Activated effector memory CD4-positive, alpha-beta T cell treated with Interleukin-2 at 50 U/mL for 16 hours (primary cell): ENCODE data around the gene LTB4R2.

Source experiments
- DNase-seq: peaks from one replicate; pipeline ENCODE4 v3.0.0-alpha.2; 2020

LTB4R2 gene

DNA sequence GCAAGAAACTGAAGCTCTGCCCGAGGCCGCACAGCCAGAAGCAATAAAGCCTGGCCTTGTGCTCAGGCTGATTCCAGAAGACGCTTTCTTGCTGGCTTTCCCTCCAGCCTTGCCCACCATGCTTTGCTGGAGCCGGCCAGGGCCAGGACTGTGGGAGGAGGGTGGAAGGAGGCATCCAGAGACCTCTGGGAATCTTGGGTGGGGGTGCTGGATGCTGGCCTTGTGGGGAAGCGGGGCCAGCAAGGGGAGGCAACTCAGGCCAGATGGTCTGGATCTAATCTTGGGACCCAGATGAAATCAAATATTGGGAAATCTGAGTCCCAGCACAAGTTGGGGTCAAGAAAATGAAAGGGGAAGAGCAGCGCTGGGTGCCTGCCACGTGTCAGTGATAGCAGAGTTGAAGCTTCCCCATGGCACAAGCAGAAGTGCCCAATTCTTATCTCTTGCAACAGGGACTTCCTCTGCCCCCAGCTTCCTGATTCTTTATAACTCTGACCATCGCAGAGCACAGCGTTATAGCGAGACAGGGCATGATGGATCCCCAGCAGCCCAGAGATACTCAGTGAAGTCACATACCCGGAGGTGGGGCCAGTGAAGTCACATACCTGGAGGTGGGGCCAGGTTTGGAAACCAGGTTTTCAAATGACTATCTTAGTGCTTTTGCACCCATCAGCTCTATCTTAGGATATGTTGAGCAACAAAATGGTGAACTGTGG lies 32.2 kb upstream of the LTB4R2 start:
- DNase-seq, result no peak

GRCh38 chr14:24278424-24278823 lies 31.5 kb upstream of the LTB4R2 start:
- no peak for DNase-seq

GRCh38 chr14:24279301-24280186 lies 30.4 kb upstream of the LTB4R2 start:
- DNase-seq, result peak; percentile 20

DNA sequence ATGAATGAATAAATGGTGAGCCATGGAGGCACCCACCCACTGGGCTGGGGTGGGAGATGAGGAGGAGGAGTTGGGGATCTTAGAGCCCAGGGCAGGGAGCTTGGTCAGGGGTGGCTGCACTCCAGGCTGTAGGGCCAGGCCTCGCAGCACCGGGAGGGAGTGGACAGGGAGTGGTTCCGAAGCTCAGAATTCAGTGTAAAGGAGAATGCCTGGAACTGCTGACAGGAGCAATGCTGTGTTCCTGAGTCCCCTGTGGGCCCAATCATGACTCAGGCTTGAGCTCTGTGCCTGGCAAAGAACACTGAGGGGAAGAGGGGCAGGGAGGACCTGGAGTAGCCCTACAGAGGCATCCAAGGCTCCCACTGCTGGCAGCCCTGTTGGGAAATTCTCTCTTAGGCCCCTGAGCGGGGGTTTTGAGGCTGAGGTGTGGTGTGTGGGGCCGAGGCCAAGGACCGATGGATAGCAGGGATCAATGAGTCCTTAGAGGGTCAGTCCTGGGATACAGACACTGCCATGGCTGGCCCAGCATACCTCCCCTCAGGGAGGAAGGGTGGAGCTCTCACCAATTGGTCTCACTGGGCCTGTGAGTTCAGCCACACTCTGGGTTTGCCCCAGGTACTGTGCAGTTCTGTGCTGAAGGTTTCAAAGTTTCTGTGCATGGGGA lies 29.0 kb upstream of the LTB4R2 start:
- no peak for DNase-seq

- DNase-seq, result no peak
Observed at GRCh38 chr14:24281636-24282035, 28.3 kb upstream of the LTB4R2 start.

DNA sequence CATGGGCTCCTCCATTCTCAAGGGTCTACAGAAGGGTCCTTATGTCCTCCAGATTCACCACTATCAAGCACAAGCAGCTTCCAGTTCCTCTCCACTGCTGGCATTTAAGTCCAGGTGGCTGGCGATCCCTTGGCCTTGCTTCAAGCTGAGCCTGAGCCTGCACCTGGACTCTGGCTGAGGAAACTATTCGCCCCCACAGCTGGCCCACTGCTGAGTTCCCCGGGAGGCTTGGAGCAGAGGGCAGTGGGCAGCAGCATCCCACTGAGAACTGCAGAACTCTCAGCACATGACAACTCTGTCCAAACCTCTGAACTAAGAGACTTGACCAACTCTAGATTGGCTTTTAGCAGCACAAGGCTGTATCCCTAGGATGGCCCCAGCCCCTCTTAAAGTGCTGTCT lies 27.2 kb upstream of the LTB4R2 start:
- no peak for DNase-seq

GRCh38 chr14:24283796-24284460 lies 26.0 kb upstream of the LTB4R2 start:
- no peak for DNase-seq

DNA sequence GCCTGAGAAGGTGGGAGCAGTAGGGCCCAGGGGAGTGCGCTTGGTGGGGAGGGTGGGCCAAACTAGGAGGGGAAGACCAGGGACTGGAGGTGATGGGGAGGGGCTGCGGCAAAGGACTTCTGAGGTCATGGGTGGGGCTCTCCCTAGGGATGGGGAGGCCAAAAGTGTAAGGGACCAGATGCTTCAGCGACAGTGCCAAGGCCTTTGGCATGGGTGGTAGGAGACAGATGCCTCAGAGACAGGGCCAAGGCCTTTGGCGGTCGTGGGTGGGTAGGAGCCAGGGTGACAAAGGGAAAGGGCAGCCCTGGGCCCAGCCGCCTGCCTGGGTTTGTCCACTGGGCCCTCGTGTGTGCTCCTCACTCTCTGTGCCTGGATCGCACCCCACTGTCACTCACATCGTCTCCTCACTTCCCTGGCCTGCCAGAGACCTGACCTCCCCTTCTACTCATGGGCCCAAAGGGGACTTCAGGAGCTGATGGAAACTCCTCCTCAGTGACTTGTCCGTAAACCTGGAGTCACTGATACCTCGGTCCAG lies 25.4 kb upstream of the LTB4R2 start:
- DNase-seq, result no peak

- DNase-seq, result no peak
Observed at GRCh38 chr14:24285351-24285750, 24.6 kb upstream of the LTB4R2 start.

GRCh38 chr14:24286996-24287395 lies 22.9 kb upstream of the LTB4R2 start:
- no peak for DNase-seq

- no peak for DNase-seq
Observed at GRCh38 chr14:24289649-24290280, 20.2 kb upstream of the LTB4R2 start.

GRCh38 chr14:24290746-24291145 lies 19.2 kb upstream of the LTB4R2 start:
- no peak for DNase-seq

- DNase-seq, result no peak
Observed at GRCh38 chr14:24291446-24292117, 18.4 kb upstream of the LTB4R2 start.

GRCh38 chr14:24292118-24292807 lies 17.7 kb upstream of the LTB4R2 start:
- no peak for DNase-seq

DNA sequence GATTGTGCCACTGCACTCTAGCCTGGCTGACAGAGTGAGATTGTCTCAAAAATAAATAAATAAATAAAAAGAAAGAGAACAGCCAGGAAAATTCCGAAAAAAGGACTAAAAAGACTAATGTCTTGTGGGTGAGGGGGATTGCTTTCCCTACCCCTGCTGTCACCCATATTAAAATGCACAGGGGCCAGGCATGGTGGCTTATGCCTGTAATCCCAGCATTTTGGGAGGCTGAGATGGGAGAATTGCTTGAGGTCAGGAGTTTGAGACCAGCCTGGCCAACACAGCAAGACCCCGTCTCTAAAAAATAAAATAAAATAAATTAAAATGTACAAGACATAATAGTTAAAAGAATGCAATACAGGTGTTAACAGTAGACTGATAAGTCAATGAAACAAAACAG lies 16.4 kb upstream of the LTB4R2 start:
- DNase-seq, result no peak

- DNase-seq, result peak; percentile 47
Observed at GRCh38 chr14:24296341-24297157, 13.4 kb upstream of the LTB4R2 start.

GRCh38 chr14:24297190-24297964 lies 12.6 kb upstream of the LTB4R2 start:
- DNase-seq, result no peak

DNA sequence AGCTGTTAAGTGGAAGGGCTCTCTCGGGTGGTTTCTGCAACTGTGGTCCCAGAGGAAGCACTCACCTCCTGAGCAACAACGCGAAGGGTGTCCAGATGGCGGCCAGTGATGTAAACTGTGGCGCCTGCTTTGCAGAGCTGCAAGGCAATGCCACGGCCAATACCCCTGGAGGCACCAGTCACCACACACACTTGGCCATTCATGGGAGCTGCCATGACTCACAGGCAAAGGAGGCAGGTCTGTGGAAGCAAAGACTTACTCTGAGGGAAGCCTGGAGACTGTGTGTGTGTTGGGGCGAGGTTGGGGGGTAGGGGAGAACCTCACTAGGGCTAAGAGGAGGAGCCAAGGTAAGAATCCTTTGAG lies 11.1 kb upstream of the LTB4R2 start:
- no peak for DNase-seq
